DOHH2 (cell line): ENCODE measurements around the gene CRCP.
A peak's percentile ranks its signal among the peaks of the same experiment; 100 is the strongest.
"Not testable (repeated sequence)": the region's sequence is repeated elsewhere in the genome, so short reads cannot be mapped to it uniquely, and the experiment has no call there.

Experiments
- H3F3A ChIP-seq: fragments of 200-600 bp; sonication (generic), shearing (Covaris generic); 2 replicates; pipeline ENCODE4 v1.6.0; 2016; ENCODE audit warnings: antibody characterized with exemption, mild to moderate bottlenecking; ENCODE audit not compliant: control insufficient read depth, insufficient read depth
- H3K27ac ChIP-seq: fragments of 200-600 bp; sonication (generic); 2 replicates; pipeline ENCODE4 v1.5.1; 2014; ENCODE audit warnings: low read depth, mild to moderate bottlenecking, low read length, moderate library complexity
- H3K27me3 ChIP-seq: fragments of 200-600 bp; sonication (generic); 2 replicates; pipeline ENCODE4 v1.6.1; 2014; ENCODE audit warnings: mild to moderate bottlenecking, low read length, mixed read lengths; ENCODE audit not compliant: control insufficient read depth
- H3K36me3 ChIP-seq: fragments of 200-600 bp; sonication (generic); 2 replicates; pipeline ENCODE4 v1.6.1; 2014; ENCODE audit warnings: mild to moderate bottlenecking, low read length, moderate library complexity, mixed read lengths; ENCODE audit not compliant: control insufficient read depth
- H3K4me1 ChIP-seq: fragments of 200-600 bp; sonication (generic); 2 replicates; pipeline ENCODE4 v1.6.1; 2014; ENCODE audit warnings: mild to moderate bottlenecking, low read length, mixed read lengths; ENCODE audit not compliant: control insufficient read depth
- H3K4me2 ChIP-seq: fragments of 200-600 bp; sonication (generic); 2 replicates; pipeline ENCODE4 v1.6.0; 2014; ENCODE audit warnings: mild to moderate bottlenecking, low read length, moderate library complexity
- H3K4me3 ChIP-seq: fragments of 200-600 bp; sonication (generic); 2 replicates; pipeline ENCODE4 v1.5.1; 2014; ENCODE audit warnings: mild to moderate bottlenecking, low read length, mixed read lengths
- H3K79me2 ChIP-seq: fragments of 200-600 bp; sonication (generic); 2 replicates; pipeline ENCODE4 v1.6.1; 2014; ENCODE audit warnings: mild to moderate bottlenecking, low read length, mixed read lengths; ENCODE audit not compliant: control insufficient read depth
- H3K9me2 ChIP-seq: fragments of 200-600 bp; sonication (generic); replicated peaks from 2 replicates; pipeline ENCODE4 v1.6.1; 2014; ENCODE audit warnings: mild to moderate bottlenecking, low read length, mixed read lengths; ENCODE audit not compliant: control insufficient read depth
- H3K9me3 ChIP-seq: fragments of 200-600 bp; sonication (generic); 2 replicates; pipeline ENCODE4 v1.6.1; 2014; ENCODE audit warnings: antibody characterized with exemption, low read length, mixed read lengths; ENCODE audit not compliant: control insufficient read depth, insufficient read depth
- H4K20me1 ChIP-seq: fragments of 200-600 bp; sonication (generic); 2 replicates; pipeline ENCODE4 v1.6.0; 2014; ENCODE audit warnings: low read depth, mild to moderate bottlenecking, antibody characterized with exemption, low read length, moderate library complexity; ENCODE audit not compliant: control insufficient read depth, insufficient read depth
- EZH2phosphoT487 ChIP-seq: fragments of 200-600 bp; sonication (generic); IDR thresholded peaks from 2 replicates; pipeline ENCODE4 v1.6.1; 2017; ENCODE audit warnings: borderline replicate concordance, mild to moderate bottlenecking, antibody characterized with exemption, low read length, moderate library complexity, mixed read lengths
- TF ChIP-seq, protein P1 (sequence below): fragments of 200-600 bp; sonication (generic); IDR thresholded peaks from one replicate; pipeline ENCODE4 v1.5.1; 2014; ENCODE audit warnings: antibody characterized with exemption, mild to moderate bottlenecking, low read depth, low read length; ENCODE audit not compliant: poor library complexity, severe bottlenecking

The CRCP gene

GRCh38 chr7:66114743-66115649 lies at the start of gene CRCP:
TSS of gene CRCP (plus strand) at chr7:66114847. CDS start at chr7:66114963, 116 bp downstream.
- peak within 1 kb of the TSS; percentile 98 for H3K4me3 ChIP-seq
- peaks cover 25% of the 10 kb centered on the region for H4K20me1 ChIP-seq
- peak within 1 kb of the TSS; percentile 75 for H3K4me2 ChIP-seq
- peak within 1 kb of the TSS; percentile 78 for H3K27ac ChIP-seq
- no peaks in the 10 kb centered on the region for H3K9me2 ChIP-seq
- H3K79me2 ChIP-seq = peaks cover 57% of the 10 kb centered on the region
- H3K36me3 ChIP-seq = peaks cover 46% of the 10 kb centered on the region
- no peaks in the 10 kb centered on the region for H3F3A ChIP-seq
- H3K9me3 ChIP-seq = no peaks in the 10 kb centered on the region
- peaks cover 38% of the 10 kb centered on the region for H3K4me1 ChIP-seq
- no peaks in the 10 kb centered on the region for H3K27me3 ChIP-seq
- no peak for TF ChIP-seq EZH2phosphoT487
- TF ChIP-seq, protein P1, sequence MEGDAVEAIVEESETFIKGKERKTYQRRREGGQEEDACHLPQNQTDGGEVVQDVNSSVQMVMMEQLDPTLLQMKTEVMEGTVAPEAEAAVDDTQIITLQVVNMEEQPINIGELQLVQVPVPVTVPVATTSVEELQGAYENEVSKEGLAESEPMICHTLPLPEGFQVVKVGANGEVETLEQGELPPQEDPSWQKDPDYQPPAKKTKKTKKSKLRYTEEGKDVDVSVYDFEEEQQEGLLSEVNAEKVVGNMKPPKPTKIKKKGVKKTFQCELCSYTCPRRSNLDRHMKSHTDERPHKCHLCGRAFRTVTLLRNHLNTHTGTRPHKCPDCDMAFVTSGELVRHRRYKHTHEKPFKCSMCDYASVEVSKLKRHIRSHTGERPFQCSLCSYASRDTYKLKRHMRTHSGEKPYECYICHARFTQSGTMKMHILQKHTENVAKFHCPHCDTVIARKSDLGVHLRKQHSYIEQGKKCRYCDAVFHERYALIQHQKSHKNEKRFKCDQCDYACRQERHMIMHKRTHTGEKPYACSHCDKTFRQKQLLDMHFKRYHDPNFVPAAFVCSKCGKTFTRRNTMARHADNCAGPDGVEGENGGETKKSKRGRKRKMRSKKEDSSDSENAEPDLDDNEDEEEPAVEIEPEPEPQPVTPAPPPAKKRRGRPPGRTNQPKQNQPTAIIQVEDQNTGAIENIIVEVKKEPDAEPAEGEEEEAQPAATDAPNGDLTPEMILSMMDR = peak; percentile 37

- no peak for TF ChIP-seq EZH2phosphoT487
- TF ChIP-seq, protein P1 = no peak
- H3K4me3 ChIP-seq = no peak overlapping the region
Observed at GRCh38 chr7:66069732-66070131, 44.9 kb upstream of the CRCP start.

GRCh38 chr7:66070222-66070621 lies 44.4 kb upstream of the CRCP start:
- Histone ChIP-seq H3K79me2 (no peaks in the 10 kb centered on the region), H3K4me1 (peaks cover 2% of the 10 kb centered on the region; the same call in 1 of the 2 replicates), H3K27ac (no peak overlapping the region), H3F3A (no peaks in the 10 kb centered on the region), H3K27me3 (peaks cover 7% of the 10 kb centered on the region; the same call in 1 of the 2 replicates), H3K9me3 (no peaks in the 10 kb centered on the region), H3K4me3 (no peak overlapping the region), H4K20me1 (no peaks in the 10 kb centered on the region), H3K4me2 (no peak overlapping the region), H3K36me3 (no peaks in the 10 kb centered on the region), H3K9me2 (no peaks in the 10 kb centered on the region)
- TF ChIP-seq EZH2phosphoT487 = no peak
- TF ChIP-seq, protein P1 = no peak

More at GRCh38 chr7:66069732-66070131, 44.9 kb upstream of the CRCP start:
- H4K20me1 ChIP-seq = no peaks in the 10 kb centered on the region
- no peaks in the 10 kb centered on the region for H3K79me2 ChIP-seq
- H3K27ac ChIP-seq = no peak overlapping the region
- no peaks in the 10 kb centered on the region for H3K4me1 ChIP-seq
- no peaks in the 10 kb centered on the region for H3F3A ChIP-seq
- peaks cover 7% of the 10 kb centered on the region; the same call in 1 of the 2 replicates for H3K27me3 ChIP-seq
- no peaks in the 10 kb centered on the region for H3K9me2 ChIP-seq
- no peak overlapping the region for H3K4me2 ChIP-seq
- no peaks in the 10 kb centered on the region for H3K36me3 ChIP-seq
- H3K9me3 ChIP-seq = no peaks in the 10 kb centered on the region

DNA sequence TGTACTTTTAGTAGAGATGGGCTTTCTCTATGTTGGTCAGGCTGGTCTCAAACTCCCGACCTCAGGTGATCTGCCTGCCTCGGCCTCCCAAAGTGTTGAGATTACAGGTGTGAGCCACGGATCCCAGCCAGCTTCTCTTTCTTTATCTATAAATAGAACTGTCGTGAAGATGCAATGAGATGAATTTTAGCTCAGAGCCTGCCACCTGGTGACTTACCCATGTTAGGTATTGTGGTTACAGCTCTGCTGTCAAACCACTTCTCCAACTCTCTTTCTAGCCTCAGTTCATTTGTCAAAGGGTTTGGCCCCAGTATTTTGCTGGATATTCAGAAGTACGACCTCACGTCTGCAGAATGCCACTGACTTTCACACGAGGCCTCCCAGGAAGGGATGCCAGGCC lies 42.4 kb upstream of the CRCP start:
- not testable (repeated sequence) for H3K4me2 ChIP-seq

More for the DNA sequence above, 42.4 kb upstream of the CRCP start:
- not testable (repeated sequence) for H4K20me1 ChIP-seq, H3K79me2 ChIP-seq, H3K27me3 ChIP-seq, H3K36me3 ChIP-seq, H3K27ac ChIP-seq, H3F3A ChIP-seq, H3K9me2 ChIP-seq, H3K4me3 ChIP-seq, H3K9me3 ChIP-seq
- H3K4me1 ChIP-seq = peaks cover 15% of the 10 kb centered on the region
